ENCODE data around the gene HSPB7.

HSPB7 gene

GRCh38 chr1:16020325-16020724 lies 2.5 kb upstream of the HSPB7 start:
- no peak for DNase-seq
- TF ChIP-seq GATA1 (IDR thresholded peaks at IDR 0.05; ENCODE audit: low read depth, low read length) = no peak
- TF ChIP-seq POLR2A (IDR thresholded peaks at IDR 0.05; ENCODE audit: low read length) = no peak

GRCh38 chr1:16019644-16020277 lies 1.9 kb upstream of the HSPB7 start:
- no peak for TF ChIP-seq POLR2A (IDR thresholded peaks at IDR 0.05; ENCODE audit: low read length)
- TF ChIP-seq GATA1 (IDR thresholded peaks at IDR 0.05; ENCODE audit: low read depth, low read length) = no peak
- DNase-seq = no peak

- DNase-seq = no peak
- TF ChIP-seq POLR2A (IDR thresholded peaks at IDR 0.05; ENCODE audit: low read length) = no peak
- no peak for TF ChIP-seq GATA1 (IDR thresholded peaks at IDR 0.05; ENCODE audit: low read depth, low read length)
Measured at GRCh38 chr1:16018749-16019643, 1.2 kb upstream of the HSPB7 start.

- DNase-seq = no peak
- TF ChIP-seq GATA1 (IDR thresholded peaks at IDR 0.05; ENCODE audit: low read depth, low read length) (no peak), POLR2A (IDR thresholded peaks at IDR 0.05; ENCODE audit: low read length) (no peak)
Measured at GRCh38 chr1:16018308-16018707, 465 bp upstream of the HSPB7 start.

GRCh38 chr1:16017076-16017460 lies 775 bp downstream of the HSPB7 start:
- no peak for TF ChIP-seq GATA1 (IDR thresholded peaks at IDR 0.05; ENCODE audit: low read depth, low read length)
- TF ChIP-seq POLR2A (IDR thresholded peaks at IDR 0.05; ENCODE audit: low read length) = no peak
- DNase-seq = no peak

GRCh38 chr1:16015960-16016901 lies 1.6 kb downstream of the HSPB7 start:
- TF ChIP-seq POLR2A (IDR thresholded peaks at IDR 0.05; ENCODE audit: low read length) (no peak), GATA1 (IDR thresholded peaks at IDR 0.05; ENCODE audit: low read depth, low read length) (no peak)

GRCh38 chr1:16015491-16015890 lies 2.4 kb downstream of the HSPB7 start:
- no peak for DNase-seq
- TF ChIP-seq POLR2A (IDR thresholded peaks at IDR 0.05; ENCODE audit: low read length) (no peak), GATA1 (IDR thresholded peaks at IDR 0.05; ENCODE audit: low read depth, low read length) (no peak)

More at GRCh38 chr1:16015960-16016901, 1.6 kb downstream of the HSPB7 start:
- no peak for DNase-seq

GRCh38 chr1:16014509-16015482 lies 3.0 kb downstream of the HSPB7 start:
- TF ChIP-seq POLR2A (IDR thresholded peaks at IDR 0.05; ENCODE audit: low read length) = no peak
- DNase-seq = no peak

GRCh38 chr1:16013908-16014258 lies 4.0 kb downstream of the HSPB7 start:
- DNase-seq = no peak
- TF ChIP-seq GATA1 (IDR thresholded peaks at IDR 0.05; ENCODE audit: low read depth, low read length) (no peak), POLR2A (IDR thresholded peaks at IDR 0.05; ENCODE audit: low read length) (no peak)

GRCh38 chr1:16013220-16013907 lies 4.5 kb downstream of the HSPB7 start:
- TF ChIP-seq GATA1 (IDR thresholded peaks at IDR 0.05; ENCODE audit: low read depth, low read length) = no peak
- no peak for TF ChIP-seq POLR2A (IDR thresholded peaks at IDR 0.05; ENCODE audit: low read length)
- peak; percentile 18 to 31 for DNase-seq

GRCh38 chr1:16012590-16013219 lies 5.1 kb downstream of the HSPB7 start:
- TF ChIP-seq GATA1 (IDR thresholded peaks at IDR 0.05; ENCODE audit: low read depth, low read length) = no peak
- no peak for TF ChIP-seq POLR2A (IDR thresholded peaks at IDR 0.05; ENCODE audit: low read length)
- peak; percentile 36 to 40 for DNase-seq
